ENCODE data around the gene SLC12A1.

Gene SLC12A1

GRCh38 chr15:48205981-48206380 lies at the start of gene SLC12A1:
Gene SLC12A1 (plus strand): TSS chr15:48206302. CDS start chr15:48207720, 1,418 bp downstream.
- DNase-seq: no peak

- no peak for DNase-seq
These were observed 37.5 kb upstream of the SLC12A1 start for GRCh38 chr15:48168616-48169015.

- no peak for DNase-seq
These were observed 35.1 kb upstream of the SLC12A1 start for GRCh38 chr15:48170981-48171380.

- no peak for DNase-seq
These were observed 31.0 kb upstream of the SLC12A1 start for GRCh38 chr15:48175126-48175525.

- DNase-seq: no peak
These were observed 30.0 kb upstream of the SLC12A1 start for GRCh38 chr15:48176112-48176511.

GRCh38 chr15:48176957-48177356 lies 29.1 kb upstream of the SLC12A1 start:
- DNase-seq: no peak

- DNase-seq: peak; percentile 0 to 66
These were observed 28.7 kb upstream of the SLC12A1 start for GRCh38 chr15:48177383-48177765.

GRCh38 chr15:48177766-48178647 lies 28.1 kb upstream of the SLC12A1 start, which contains the start of gene MYEF2:
Gene MYEF2 (minus strand): TSS chr15:48178295. CDS start chr15:48178237, 58 bp downstream.
- peak; percentile 19 to 69 for DNase-seq

GRCh38 chr15:48178648-48178931 lies 27.5 kb upstream of the SLC12A1 start:
- no peak for DNase-seq

- DNase-seq: no peak
These were observed 23.4 kb upstream of the SLC12A1 start for GRCh38 chr15:48182749-48183148.

- DNase-seq: no peak
These were observed 20.6 kb upstream of the SLC12A1 start for GRCh38 chr15:48185529-48185928.

- DNase-seq: no peak
These were observed 19.8 kb upstream of the SLC12A1 start for GRCh38 chr15:48186271-48186670.

GRCh38 chr15:48190932-48191573 lies 15.0 kb upstream of the SLC12A1 start:
- DNase-seq: peak; percentile 34 to 55

- DNase-seq: peak in 1 of 2 donors; percentile 16
These were observed 14.4 kb upstream of the SLC12A1 start, which contains the start of gene CTXN2 for GRCh38 chr15:48191574-48192225. Gene CTXN2 (plus strand): TSS chr15:48191665. CDS start chr15:48201301, 9,636 bp downstream.

GRCh38 chr15:48202068-48202467 lies 4.0 kb upstream of the SLC12A1 start:
- DNase-seq: no peak

GRCh38 chr15:48221261-48221660 lies 15.2 kb downstream of the SLC12A1 start:
- DNase-seq: no peak

- DNase-seq: no peak
These were observed 15.8 kb downstream of the SLC12A1 start for GRCh38 chr15:48221885-48222284.

GRCh38 chr15:48222627-48223026 lies 16.5 kb downstream of the SLC12A1 start:
- DNase-seq: no peak

GRCh38 chr15:48225771-48226170 lies 19.7 kb downstream of the SLC12A1 start:
- no peak for DNase-seq

- no peak for DNase-seq
These were observed 24.4 kb downstream of the SLC12A1 start for GRCh38 chr15:48230498-48230897.

GRCh38 chr15:48233246-48233645 lies 27.1 kb downstream of the SLC12A1 start:
- no peak for DNase-seq

- DNase-seq: no peak
These were observed 33.2 kb downstream of the SLC12A1 start for GRCh38 chr15:48239334-48239733.

GRCh38 chr15:48242015-48242414 lies 35.9 kb downstream of the SLC12A1 start:
- no peak for DNase-seq

GRCh38 chr15:48242535-48242934 lies 36.4 kb downstream of the SLC12A1 start:
- DNase-seq: no peak

Measured in hippocampal formation (tissue), 2 donors.